M059J (cell line): ENCODE results near the gene PDLIM1. TPM values are rescaled to one million over a fixed set of nuclear protein-coding genes. Genes with fewer than 3 reads are reported as not detected.
A peak's percentile ranks its signal among the peaks of the same experiment; 100 is the strongest.
"Not testable (repeated sequence)": the region's sequence is repeated elsewhere in the genome, so short reads cannot be mapped to it uniquely, and the experiment has no call there.

Source experiments
- DNase-seq: peaks from one replicate; pipeline ENCODE4 v3.0.0-alpha.2; 2012; ENCODE audit warnings: low read depth
- total RNA-seq: library from RNA; depleted of rRNA; stranded (reverse); fragments of >200 nt; shearing (Covaris generic); gene quantifications from 2 replicates; pipeline ENCODE4 v1.2.3, GENCODE V29; 2014

Gene PDLIM1
- total RNA-seq, 1 experiment from 2014 or later = 69.1 TPM

- peak; percentile 61 for DNase-seq
Measured at GRCh38 chr10:95242581-95243317, 48.1 kb downstream of the PDLIM1 start.

- DNase-seq = peak; percentile 56
Measured at GRCh38 chr10:95241533-95241932, 49.3 kb downstream of the PDLIM1 start.

- DNase-seq = no peak
Measured at GRCh38 chr10:95240811-95241210, 50.0 kb downstream of the PDLIM1 start.

- not testable (repeated sequence) for DNase-seq
Measured at GRCh38 chr10:95240096-95240495, 50.7 kb downstream of the PDLIM1 start.

GRCh38 chr10:95237376-95238170 lies 53.2 kb downstream of the PDLIM1 start:
- DNase-seq = peak; percentile 78

GRCh38 chr10:95236068-95236903 lies 54.5 kb downstream of the PDLIM1 start:
- peak; percentile 89 for DNase-seq

GRCh38 chr10:95235676-95236067 lies 55.1 kb downstream of the PDLIM1 start:
- no peak for DNase-seq

GRCh38 chr10:95234951-95235350 lies 55.9 kb downstream of the PDLIM1 start:
- DNase-seq = no peak

GRCh38 chr10:95233377-95234034 lies 57.3 kb downstream of the PDLIM1 start:
- no peak for DNase-seq

GRCh38 chr10:95230677-95231586 lies 59.9 kb downstream of the PDLIM1 start:
- DNase-seq = not testable (repeated sequence)

- peak; percentile 99 for DNase-seq
Measured at GRCh38 chr10:95229724-95230627, 60.8 kb downstream of the PDLIM1 start.

- not testable (repeated sequence) for DNase-seq
Measured at GRCh38 chr10:95228934-95229723, 61.7 kb downstream of the PDLIM1 start.

- no peak for DNase-seq
Measured at GRCh38 chr10:95225136-95225535, 65.7 kb downstream of the PDLIM1 start.

GRCh38 chr10:95221124-95221523 lies 69.7 kb downstream of the PDLIM1 start:
- peak; percentile 72 for DNase-seq

GRCh38 chr10:95220539-95220938 lies 70.3 kb downstream of the PDLIM1 start:
- no peak for DNase-seq

- DNase-seq = peak; percentile 56
Measured at GRCh38 chr10:95217476-95217875, 73.3 kb downstream of the PDLIM1 start.

- DNase-seq = peak; percentile 73
Measured at GRCh38 chr10:95214793-95215192, 76.0 kb downstream of the PDLIM1 start.

- peak; percentile 78 for DNase-seq
Measured at GRCh38 chr10:95214369-95214768, 76.4 kb downstream of the PDLIM1 start.
